T-helper 2 cell (primary cell): ENCODE results near the gene C11orf68.

Source experiments
- DNase-seq, 5 experiments: peaks; one replicate each; pipeline versions ENCODE4 v3.0.0 to v3.0.0-alpha.2; 2012 to 2022

Gene C11orf68

GRCh38 chr11:65911682-65912568 lies 6.9 kb downstream of the C11orf68 start:
- no peak for DNase-seq

GRCh38 chr11:65907878-65908277 lies 11.0 kb downstream of the C11orf68 start:
- no peak for DNase-seq

- no peak for DNase-seq
These were observed 12.3 kb downstream of the C11orf68 start for GRCh38 chr11:65906602-65907001.

- no peak for DNase-seq
These were observed 15.1 kb downstream of the C11orf68 start for GRCh38 chr11:65903715-65904114.

GRCh38 chr11:65903068-65903481 lies 15.8 kb downstream of the C11orf68 start:
- DNase-seq, result no peak

GRCh38 chr11:65900899-65901180 lies 18.0 kb downstream of the C11orf68 start:
- no peak for DNase-seq

- peak; percentile 89 to 95 (median 93) for DNase-seq
These were observed 18.6 kb downstream of the C11orf68 start, which contains the start of gene FOSL1 for GRCh38 chr11:65900125-65900898. FOSL1 (minus strand) TSS chr11:65900388; CDS start chr11:65900339, 49 bp downstream.

- peak in 3 of 5 experiments; percentile 36 to 66 (median 57) for DNase-seq
These were observed 19.3 kb downstream of the C11orf68 start for GRCh38 chr11:65899356-65900124.

- DNase-seq, result no peak
These were observed 20.1 kb downstream of the C11orf68 start for GRCh38 chr11:65898656-65899355.

- DNase-seq, result peak in 1 of 5 experiments; percentile 44
These were observed 21.8 kb downstream of the C11orf68 start for GRCh38 chr11:65897020-65897471.

GRCh38 chr11:65896034-65896999 lies 22.5 kb downstream of the C11orf68 start:
- DNase-seq, result no peak

- no peak for DNase-seq
These were observed 23.3 kb downstream of the C11orf68 start for GRCh38 chr11:65895482-65895981.

GRCh38 chr11:65894034-65894591 lies 24.7 kb downstream of the C11orf68 start:
- DNase-seq, result peak in 1 of 5 experiments; percentile 72

- DNase-seq, result no peak
These were observed 26.1 kb downstream of the C11orf68 start for GRCh38 chr11:65892661-65893317.

GRCh38 chr11:65892137-65892540 lies 26.7 kb downstream of the C11orf68 start:
- DNase-seq, result peak in 1 of 5 experiments; percentile 58

- DNase-seq, result peak in 1 of 5 experiments; percentile 46
These were observed 27.4 kb downstream of the C11orf68 start for GRCh38 chr11:65891219-65892136.

GRCh38 chr11:65890324-65891218 lies 28.3 kb downstream of the C11orf68 start, which contains the start of gene CCDC85B:
CCDC85B (plus strand) TSS chr11:65890673; CDS start chr11:65890784, 111 bp downstream.
- peak; percentile 96 to 98 (median 97) for DNase-seq
